OCI-LY1 (cell line): ENCODE measurements around the gene GLS.
A peak's percentile ranks its signal among the peaks of the same experiment; 100 is the strongest.

Experiments
- H2AFZ ChIP-seq: fragments of 200-600 bp; sonication (generic), shearing (Covaris generic); 2 replicates; pipeline ENCODE4 v1.6.0; 2014; ENCODE audit warnings: antibody characterized with exemption, mild to moderate bottlenecking, low read length
- H3F3A ChIP-seq: fragments of 200-600 bp; sonication (generic), shearing (Covaris generic); 2 replicates; pipeline ENCODE4 v1.6.0; 2014; ENCODE audit warnings: mild to moderate bottlenecking, antibody characterized with exemption, low read length, moderate library complexity; ENCODE audit not compliant: insufficient read depth
- H3K27ac ChIP-seq: fragments of 200-600 bp; sonication (generic); 2 replicates; pipeline ENCODE4 v1.5.1; 2014; ENCODE audit warnings: low read length, mixed run types, mild to moderate bottlenecking, low read depth; ENCODE audit not compliant: poor library complexity, severe bottlenecking
- H3K27me3 ChIP-seq: fragments of 200-600 bp; sonication (generic); 2 replicates; pipeline ENCODE4 v1.6.0; 2014; ENCODE audit warnings: antibody characterized with exemption, mild to moderate bottlenecking, low read length, moderate library complexity; ENCODE audit not compliant: insufficient read depth
- H3K36me3 ChIP-seq: fragments of 200-600 bp; sonication (generic); 2 replicates; pipeline ENCODE4 v1.6.1; 2014; ENCODE audit warnings: mild to moderate bottlenecking, antibody characterized with exemption, low read length, moderate library complexity, mixed read lengths; ENCODE audit not compliant: insufficient read depth
- H3K4me1 ChIP-seq: fragments of 200-600 bp; sonication (generic); 2 replicates; pipeline ENCODE4 v1.5.1; 2014; ENCODE audit warnings: mild to moderate bottlenecking, low read length, moderate library complexity; ENCODE audit not compliant: insufficient read depth, severe bottlenecking
- H3K4me2 ChIP-seq: fragments of 200-600 bp; sonication (generic), shearing (Covaris generic); 2 replicates; pipeline ENCODE4 v1.6.1; 2014; ENCODE audit warnings: low read length
- H3K4me3 ChIP-seq: fragments of 200-600 bp; sonication (generic); 2 replicates; pipeline ENCODE4 v1.5.1; 2014; ENCODE audit warnings: low read length, low read depth, mild to moderate bottlenecking, mixed read lengths; ENCODE audit not compliant: poor library complexity, severe bottlenecking
- H3K79me2 ChIP-seq: fragments of 200-600 bp; shearing (Covaris generic); 2 replicates; pipeline ENCODE4 v1.6.1; 2016; ENCODE audit warnings: mixed run types, low read length, mixed read lengths; ENCODE audit not compliant: insufficient read depth
- H3K9ac ChIP-seq: fragments of 200-600 bp; sonication (generic), shearing (Covaris generic); 2 replicates; pipeline ENCODE4 v1.6.1; 2014; ENCODE audit warnings: mild to moderate bottlenecking, low read length, mixed read lengths
- H3K9me2 ChIP-seq: fragments of 200-600 bp; sonication (generic), shearing (Covaris generic); 2 replicates; pipeline ENCODE4 v1.6.1; 2014; ENCODE audit warnings: low read depth, mild to moderate bottlenecking, low read length, mixed read lengths
- H3K9me3 ChIP-seq: fragments of 200-600 bp; shearing (Covaris generic); 2 replicates; pipeline ENCODE4 v1.6.1; 2014; ENCODE audit warnings: low read length, mixed read lengths
- H4K20me1 ChIP-seq: fragments of 200-600 bp; sonication (generic), shearing (Covaris generic); 2 replicates; pipeline ENCODE4 v1.6.0; 2016; ENCODE audit warnings: mild to moderate bottlenecking, low read length; ENCODE audit not compliant: insufficient read depth
- EZH2 ChIP-seq: fragments of 200-600 bp; sonication (generic), shearing (Covaris generic); IDR thresholded peaks from 2 replicates; pipeline ENCODE4 v1.8.0; 2017; ENCODE audit warnings: borderline replicate concordance, mixed run types, mild to moderate bottlenecking, antibody characterized with exemption, low read length, moderate library complexity, mixed read lengths
- TF ChIP-seq, protein P1 (sequence below): fragments of 200-600 bp; sonication (generic), shearing (Covaris generic); IDR thresholded peaks from 2 replicates; pipeline ENCODE4 v1.5.1; 2017; ENCODE audit warnings: mild to moderate bottlenecking, antibody characterized with exemption, low read length, moderate library complexity, mixed read lengths

The GLS gene

DNA sequence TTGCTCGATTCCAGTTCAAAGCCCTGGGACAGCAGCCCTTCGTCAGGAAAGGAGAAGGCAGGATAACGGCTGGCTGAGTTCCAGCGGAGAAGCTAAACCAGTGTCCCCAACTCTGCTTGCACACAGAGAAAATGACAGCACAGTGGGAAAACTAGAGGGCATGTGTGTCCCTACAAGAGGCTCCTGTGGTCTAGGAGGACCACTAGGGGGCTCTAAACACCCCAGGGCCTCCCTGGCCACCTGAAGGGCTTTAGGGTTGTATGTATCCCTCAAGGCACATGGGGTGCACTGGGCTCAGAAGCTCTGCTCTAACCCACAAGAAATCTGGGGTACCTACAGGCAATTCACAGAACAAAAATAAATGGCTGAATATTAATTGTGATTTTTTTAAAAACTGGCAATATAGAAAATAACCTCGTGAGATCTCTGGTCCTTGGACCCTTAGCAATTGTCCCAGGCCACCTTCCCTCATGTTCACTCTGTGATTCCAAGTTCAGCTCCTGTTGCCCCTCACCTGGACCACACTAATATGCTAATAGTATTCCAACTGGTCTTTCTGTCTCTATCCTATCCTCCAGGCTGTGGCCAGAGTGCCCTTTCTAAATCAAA lies 115.8 kb downstream of the GLS start:
- Histone ChIP-seq H3K4me3 (no peak overlapping the region), H3K27ac (no peak overlapping the region), H3K36me3 (peaks cover 86% of the 10 kb centered on the region), H3K79me2 (no peaks in the 10 kb centered on the region), H3K4me1 (no peaks in the 10 kb centered on the region), H3K4me2 (no peak overlapping the region), H4K20me1 (no peaks in the 10 kb centered on the region), H3K27me3 (no peaks in the 10 kb centered on the region), H2AFZ (no peak overlapping the region), H3F3A (no peaks in the 10 kb centered on the region), H3K9me3 (no peaks in the 10 kb centered on the region), H3K9me2 (no peaks in the 10 kb centered on the region), H3K9ac (no peak overlapping the region)
- TF ChIP-seq, protein P1, sequence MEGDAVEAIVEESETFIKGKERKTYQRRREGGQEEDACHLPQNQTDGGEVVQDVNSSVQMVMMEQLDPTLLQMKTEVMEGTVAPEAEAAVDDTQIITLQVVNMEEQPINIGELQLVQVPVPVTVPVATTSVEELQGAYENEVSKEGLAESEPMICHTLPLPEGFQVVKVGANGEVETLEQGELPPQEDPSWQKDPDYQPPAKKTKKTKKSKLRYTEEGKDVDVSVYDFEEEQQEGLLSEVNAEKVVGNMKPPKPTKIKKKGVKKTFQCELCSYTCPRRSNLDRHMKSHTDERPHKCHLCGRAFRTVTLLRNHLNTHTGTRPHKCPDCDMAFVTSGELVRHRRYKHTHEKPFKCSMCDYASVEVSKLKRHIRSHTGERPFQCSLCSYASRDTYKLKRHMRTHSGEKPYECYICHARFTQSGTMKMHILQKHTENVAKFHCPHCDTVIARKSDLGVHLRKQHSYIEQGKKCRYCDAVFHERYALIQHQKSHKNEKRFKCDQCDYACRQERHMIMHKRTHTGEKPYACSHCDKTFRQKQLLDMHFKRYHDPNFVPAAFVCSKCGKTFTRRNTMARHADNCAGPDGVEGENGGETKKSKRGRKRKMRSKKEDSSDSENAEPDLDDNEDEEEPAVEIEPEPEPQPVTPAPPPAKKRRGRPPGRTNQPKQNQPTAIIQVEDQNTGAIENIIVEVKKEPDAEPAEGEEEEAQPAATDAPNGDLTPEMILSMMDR, result peak; percentile 68
- no peak for TF ChIP-seq EZH2

DNA sequence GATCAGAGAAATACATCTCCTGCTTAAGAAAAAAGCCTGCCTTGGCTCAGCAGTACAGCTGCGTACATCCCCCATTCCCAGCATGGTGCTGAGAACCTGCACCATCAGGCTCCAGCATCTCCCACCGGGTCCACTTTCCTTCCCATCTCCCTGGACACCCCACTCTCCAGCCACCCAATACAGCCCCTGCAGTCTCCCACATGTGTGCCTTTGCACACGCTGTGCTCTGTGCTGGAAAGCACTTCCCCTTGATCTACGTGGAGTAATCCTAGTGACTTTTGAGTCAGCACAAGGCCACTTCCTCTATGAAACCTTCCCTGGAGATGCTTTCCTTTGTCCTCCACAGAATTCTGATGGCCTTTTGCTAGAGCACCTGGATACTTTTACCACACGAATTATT lies 116.3 kb downstream of the GLS start:
- Histone ChIP-seq H3K36me3 (peaks cover 88% of the 10 kb centered on the region), H3K27ac (no peak overlapping the region), H3K27me3 (no peaks in the 10 kb centered on the region), H3K4me1 (no peaks in the 10 kb centered on the region), H3K9me2 (no peaks in the 10 kb centered on the region), H3K79me2 (no peaks in the 10 kb centered on the region), H2AFZ (no peak overlapping the region), H3K9ac (no peak overlapping the region), H4K20me1 (no peaks in the 10 kb centered on the region), H3K9me3 (no peaks in the 10 kb centered on the region), H3K4me3 (no peak overlapping the region), H3F3A (no peaks in the 10 kb centered on the region), H3K4me2 (no peak overlapping the region)
- TF ChIP-seq, protein P1, result no peak
- TF ChIP-seq EZH2, result no peak

DNA sequence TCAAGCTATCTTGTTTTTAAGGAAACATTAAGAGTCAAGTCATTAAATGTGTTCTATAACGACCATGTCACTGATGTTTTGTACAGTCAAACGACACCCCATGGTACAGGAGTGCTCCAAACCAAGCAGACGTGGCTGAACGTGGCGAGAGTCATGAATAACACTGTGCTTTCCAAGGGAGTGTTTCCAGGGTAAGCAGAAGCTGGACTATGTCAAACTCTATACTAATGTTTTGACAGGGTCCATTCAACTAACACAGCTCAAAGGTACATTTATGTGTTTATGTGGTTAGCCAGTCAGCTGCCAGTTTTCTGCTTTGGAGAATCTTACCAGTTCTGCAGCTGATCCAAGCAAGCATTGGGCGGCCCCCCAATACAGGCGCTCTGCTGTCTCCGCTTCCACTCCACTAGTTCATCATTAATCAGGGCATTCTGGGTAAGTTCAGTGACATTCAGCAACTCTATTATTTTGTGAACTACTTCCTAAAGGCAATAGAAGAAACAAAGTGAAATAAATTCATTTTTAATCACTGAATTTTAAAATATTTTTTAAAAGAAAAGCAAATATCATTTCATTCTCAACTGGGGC lies 117.0 kb downstream of the GLS start:
- Histone ChIP-seq H3K79me2 (no peaks in the 10 kb centered on the region), H3F3A (no peaks in the 10 kb centered on the region), H3K9ac (no peak overlapping the region), H3K4me1 (no peaks in the 10 kb centered on the region), H3K27ac (no peak overlapping the region), H2AFZ (no peak overlapping the region), H3K27me3 (no peaks in the 10 kb centered on the region), H3K36me3 (peaks cover 88% of the 10 kb centered on the region), H3K9me2 (no peaks in the 10 kb centered on the region), H3K4me3 (no peak overlapping the region), H4K20me1 (no peaks in the 10 kb centered on the region), H3K4me2 (no peak overlapping the region), H3K9me3 (no peaks in the 10 kb centered on the region)
- TF ChIP-seq EZH2, result no peak
- TF ChIP-seq, protein P1, result no peak
